Measurements from ENCODE around the gene RANGAP1.

DNA sequence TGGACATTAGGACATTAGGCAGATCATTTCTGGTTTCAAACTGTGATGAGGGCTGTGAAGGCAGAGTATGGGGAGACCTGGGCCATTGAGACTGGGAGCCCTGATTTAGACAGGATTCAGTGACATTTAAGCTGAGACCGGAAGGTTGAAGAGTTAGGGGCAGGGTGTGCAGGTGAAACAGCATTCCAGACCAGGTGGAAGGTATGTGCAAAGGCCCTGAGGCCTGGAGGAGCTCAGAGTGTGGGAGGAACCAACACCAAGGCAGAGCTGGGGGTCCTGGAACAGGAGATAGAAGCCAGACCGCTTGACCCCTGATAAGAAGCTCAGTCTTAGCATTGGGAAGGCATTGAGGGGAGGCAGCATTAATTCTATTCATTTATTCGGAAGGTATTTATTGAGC is 47.8 kb upstream of the RANGAP1 start:
- TF ChIP-seq, protein P1, sequence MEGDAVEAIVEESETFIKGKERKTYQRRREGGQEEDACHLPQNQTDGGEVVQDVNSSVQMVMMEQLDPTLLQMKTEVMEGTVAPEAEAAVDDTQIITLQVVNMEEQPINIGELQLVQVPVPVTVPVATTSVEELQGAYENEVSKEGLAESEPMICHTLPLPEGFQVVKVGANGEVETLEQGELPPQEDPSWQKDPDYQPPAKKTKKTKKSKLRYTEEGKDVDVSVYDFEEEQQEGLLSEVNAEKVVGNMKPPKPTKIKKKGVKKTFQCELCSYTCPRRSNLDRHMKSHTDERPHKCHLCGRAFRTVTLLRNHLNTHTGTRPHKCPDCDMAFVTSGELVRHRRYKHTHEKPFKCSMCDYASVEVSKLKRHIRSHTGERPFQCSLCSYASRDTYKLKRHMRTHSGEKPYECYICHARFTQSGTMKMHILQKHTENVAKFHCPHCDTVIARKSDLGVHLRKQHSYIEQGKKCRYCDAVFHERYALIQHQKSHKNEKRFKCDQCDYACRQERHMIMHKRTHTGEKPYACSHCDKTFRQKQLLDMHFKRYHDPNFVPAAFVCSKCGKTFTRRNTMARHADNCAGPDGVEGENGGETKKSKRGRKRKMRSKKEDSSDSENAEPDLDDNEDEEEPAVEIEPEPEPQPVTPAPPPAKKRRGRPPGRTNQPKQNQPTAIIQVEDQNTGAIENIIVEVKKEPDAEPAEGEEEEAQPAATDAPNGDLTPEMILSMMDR (conservative IDR thresholded peaks at IDR 0.05; ENCODE audit: low read length): no peak
- no peak for TF ChIP-seq EZH2phosphoT487 (IDR thresholded peaks at IDR 0.05; ENCODE audit: borderline replicate concordance, low read depth, low read length)

Measured in OCI-LY7 (cell line).